CD4-positive, alpha-beta T cell (primary cell): ENCODE measurements around the gene DCPS. TPM values are rescaled to one million over a fixed set of nuclear protein-coding genes. Genes with fewer than 3 reads are reported as not detected.

Source experiments
- ATAC-seq: fragments of 200-7000 bp; cut with Tn5 transposase; one replicate; pipeline ENCODE4 v1.10.0; 2022; ENCODE audit warnings: mild to moderate bottlenecking; ENCODE audit not compliant: poor library complexity
- CTCF ChIA-PET: fragments of 350-600 bp; sonication (Branson Sonifier 250); formaldehyde crosslinking; loops from one replicate; lab custom pipeline; 2021; ENCODE audit warnings: antibody characterized with exemption, inconsistent platforms; lab: Charles Lee
- POLR2A ChIA-PET: fragments of 350-600 bp; sonication (Branson Sonifier 250); formaldehyde crosslinking; loops from one replicate; lab custom pipeline; 2021; ENCODE audit warnings: antibody characterized with exemption, inconsistent platforms; lab: Charles Lee
- DNase-seq, 14 experiments: peaks; one replicate each; pipeline ENCODE4 v3.0.0-alpha.2; 2013 to 2020; ENCODE audit warnings: mixed read lengths in 2 of 14
- H3K27ac ChIP-seq, 2 donors: one replicate each; pipeline versions ENCODE4 v1.5.1 to v1.7.0; 2013; ENCODE audit warnings: low read length in 2 of 2, low read depth in 1 of 2, mild to moderate bottlenecking in 1 of 2
- H3K27me3 ChIP-seq, 2 experiments: 1 replicate in 1 of 2; 2 replicates in 1 of 2; pipeline versions ENCODE4 v1.6.1 to v1.7.0; 2013; ENCODE audit warnings: low read length in 2 of 2, control low read depth in 1 of 2, mild to moderate bottlenecking in 1 of 2, moderate library complexity in 1 of 2; ENCODE audit not compliant: insufficient read depth in 2 of 2, control insufficient read depth in 1 of 2
- H3K36me3 ChIP-seq: one replicate; pipeline ENCODE4 v1.6.1; 2013; ENCODE audit warnings: low read length, control low read depth; ENCODE audit not compliant: insufficient read depth
- H3K4me1 ChIP-seq: one replicate; pipeline ENCODE4 v1.6.1; 2013; ENCODE audit warnings: low read length, control low read depth; ENCODE audit not compliant: insufficient read depth
- H3K4me3 ChIP-seq: one replicate; pipeline ENCODE4 v1.5.1; 2013; ENCODE audit warnings: mild to moderate bottlenecking, low read length, moderate library complexity
- H3K9me3 ChIP-seq, 2 experiments: 1 replicate in 1 of 2; 2 replicates in 1 of 2; pipeline versions ENCODE4 v1.6.1 to v1.7.0; 2013; ENCODE audit warnings: low read length in 2 of 2, mild to moderate bottlenecking in 2 of 2, control low read depth in 1 of 2, moderate library complexity in 1 of 2; ENCODE audit not compliant: control insufficient read depth in 1 of 2, insufficient read depth in 1 of 2
- H3K27ac Mint-ChIP-seq: one replicate; pipeline ENCODE4 v1.8.0; 2020; ENCODE audit warnings: mixed read lengths
- H3K27me3 Mint-ChIP-seq: one replicate; pipeline ENCODE4 v1.8.0; 2021; ENCODE audit warnings: mixed read lengths
- H3K36me3 Mint-ChIP-seq: one replicate; pipeline ENCODE4 v1.8.0; 2021; ENCODE audit warnings: low read depth, mixed read lengths
- H3K4me1 Mint-ChIP-seq: one replicate; pipeline ENCODE4 v1.8.0; 2021; ENCODE audit warnings: low read depth, mixed read lengths
- H3K4me3 Mint-ChIP-seq: one replicate; pipeline ENCODE4 v1.8.0; 2020; ENCODE audit warnings: mild to moderate bottlenecking, mixed read lengths
- H3K9me3 Mint-ChIP-seq: one replicate; pipeline ENCODE4 v1.8.0; 2020; ENCODE audit warnings: mixed read lengths
- intact Hi-C, 2 experiments: fragments of 100-400 bp; cut with DNase I in 1 of 2; cut with micrococcal nuclease in 1 of 2; formaldehyde crosslinking; loops; one replicate each; pipeline versions ENCODE4 v1.15.1 to v1.9.0; 2023 to 2025; cut with DNase I, micrococcal nuclease
- total RNA-seq, 174 experiments: library from RNA in 2 of 174; stranded (reverse) in 2 of 174; gene quantifications; one replicate each; pipeline ENCODE4 v1.2.3 and lab custom pipeline; 2021 to 2026
- TF ChIP-seq, protein P1 (sequence below): fragments of 200-600 bp; IDR thresholded peaks from one replicate; pipeline ENCODE4 v1.8.0; 2022; ENCODE audit warnings: antibody characterized with exemption, mild to moderate bottlenecking

DCPS gene
- total RNA-seq, 2 experiments from 2014 or later = 6.2 to 6.3 TPM

DNA sequence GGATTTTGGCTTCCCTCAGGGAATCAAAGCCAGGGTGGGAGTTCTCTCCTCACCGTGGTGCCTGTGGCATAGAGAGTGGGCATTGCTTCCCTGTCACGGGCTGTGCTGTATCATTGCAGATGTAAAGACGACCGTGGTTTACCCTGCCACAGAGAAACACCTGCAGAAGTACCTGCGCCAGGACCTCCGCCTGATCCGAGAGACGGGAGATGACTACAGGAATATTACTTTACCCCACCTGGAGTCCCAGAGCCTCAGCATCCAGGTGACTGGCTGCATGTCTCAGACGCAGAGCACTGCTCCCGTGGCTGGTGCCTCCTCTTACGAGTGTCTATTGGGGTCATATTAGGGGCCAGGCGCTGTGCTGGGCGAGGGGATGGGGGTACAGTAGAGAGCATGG is 27.4 kb downstream of the DCPS start:
- H3K4me3 ChIP-seq = no peak overlapping the region
- ATAC-seq = no peak
- TF ChIP-seq, protein P1, sequence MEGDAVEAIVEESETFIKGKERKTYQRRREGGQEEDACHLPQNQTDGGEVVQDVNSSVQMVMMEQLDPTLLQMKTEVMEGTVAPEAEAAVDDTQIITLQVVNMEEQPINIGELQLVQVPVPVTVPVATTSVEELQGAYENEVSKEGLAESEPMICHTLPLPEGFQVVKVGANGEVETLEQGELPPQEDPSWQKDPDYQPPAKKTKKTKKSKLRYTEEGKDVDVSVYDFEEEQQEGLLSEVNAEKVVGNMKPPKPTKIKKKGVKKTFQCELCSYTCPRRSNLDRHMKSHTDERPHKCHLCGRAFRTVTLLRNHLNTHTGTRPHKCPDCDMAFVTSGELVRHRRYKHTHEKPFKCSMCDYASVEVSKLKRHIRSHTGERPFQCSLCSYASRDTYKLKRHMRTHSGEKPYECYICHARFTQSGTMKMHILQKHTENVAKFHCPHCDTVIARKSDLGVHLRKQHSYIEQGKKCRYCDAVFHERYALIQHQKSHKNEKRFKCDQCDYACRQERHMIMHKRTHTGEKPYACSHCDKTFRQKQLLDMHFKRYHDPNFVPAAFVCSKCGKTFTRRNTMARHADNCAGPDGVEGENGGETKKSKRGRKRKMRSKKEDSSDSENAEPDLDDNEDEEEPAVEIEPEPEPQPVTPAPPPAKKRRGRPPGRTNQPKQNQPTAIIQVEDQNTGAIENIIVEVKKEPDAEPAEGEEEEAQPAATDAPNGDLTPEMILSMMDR = no peak
- Mint-ChIP-seq H3K4me1 (peaks cover 14% of the 10 kb centered on the region), H3K4me3 (no peak overlapping the region), H3K27ac (no peak overlapping the region), H3K9me3 (no peaks in the 10 kb centered on the region), H3K36me3 (peaks cover 74% of the 10 kb centered on the region), H3K27me3 (no peaks in the 10 kb centered on the region)
- intact Hi-C loops = no loop called here
- no peaks in the 10 kb centered on the region for H3K4me1 ChIP-seq
- DNase-seq = no peak
- no peaks in the 10 kb centered on the region for H3K9me3 ChIP-seq
- no peak overlapping the region for H3K27ac ChIP-seq
- H3K27me3 ChIP-seq = no peaks in the 10 kb centered on the region
- CTCF ChIA-PET = no interaction called here
- POLR2A ChIA-PET = no interaction called here
- H3K36me3 ChIP-seq = peaks cover 41% of the 10 kb centered on the region

DNA sequence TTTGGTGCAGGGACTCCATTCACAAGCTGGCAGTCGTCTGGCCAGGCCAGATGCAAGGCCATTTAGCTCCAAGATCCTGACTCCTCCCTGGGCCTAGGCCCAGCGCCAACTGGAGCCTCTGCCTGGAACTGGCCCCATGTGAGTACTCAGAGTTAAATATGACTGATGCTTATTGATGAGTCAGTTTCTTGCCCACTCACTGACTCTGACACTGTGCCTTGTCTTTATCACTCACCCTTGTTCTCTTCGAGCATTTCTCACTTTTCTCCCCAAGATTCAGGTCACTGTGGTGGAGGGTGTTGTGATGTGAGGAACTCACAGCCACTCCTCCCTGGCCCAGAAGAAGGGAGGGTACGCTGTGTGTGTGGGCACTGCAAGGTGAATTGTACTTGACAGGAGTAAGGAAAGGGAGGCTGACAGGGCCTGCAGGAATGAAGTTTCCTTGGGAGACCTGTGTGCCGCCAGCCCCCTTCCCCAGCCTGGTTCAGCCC is 28.4 kb downstream of the DCPS start:
- peaks cover 11% of the 10 kb centered on the region for H3K4me1 Mint-ChIP-seq
- no peak overlapping the region for H3K27ac Mint-ChIP-seq
- Histone ChIP-seq H3K4me3 (no peak overlapping the region), H3K27ac (no peak overlapping the region), H3K36me3 (peaks cover 49% of the 10 kb centered on the region), H3K9me3 (no peaks in the 10 kb centered on the region), H3K27me3 (no peaks in the 10 kb centered on the region), H3K4me1 (peaks cover 3% of the 10 kb centered on the region)
- H3K27me3 Mint-ChIP-seq = no peaks in the 10 kb centered on the region
- ATAC-seq = no peak
- H3K4me3 Mint-ChIP-seq = no peak overlapping the region
- no peaks in the 10 kb centered on the region for H3K9me3 Mint-ChIP-seq
- intact Hi-C loops = no loop called here
- TF ChIP-seq, protein P1 = no peak
- H3K36me3 Mint-ChIP-seq = peaks cover 76% of the 10 kb centered on the region
- ChIA-PET CTCF (no interaction called here), POLR2A (no interaction called here)
- DNase-seq = peak in 1 of 14 experiments; percentile 62

DNA sequence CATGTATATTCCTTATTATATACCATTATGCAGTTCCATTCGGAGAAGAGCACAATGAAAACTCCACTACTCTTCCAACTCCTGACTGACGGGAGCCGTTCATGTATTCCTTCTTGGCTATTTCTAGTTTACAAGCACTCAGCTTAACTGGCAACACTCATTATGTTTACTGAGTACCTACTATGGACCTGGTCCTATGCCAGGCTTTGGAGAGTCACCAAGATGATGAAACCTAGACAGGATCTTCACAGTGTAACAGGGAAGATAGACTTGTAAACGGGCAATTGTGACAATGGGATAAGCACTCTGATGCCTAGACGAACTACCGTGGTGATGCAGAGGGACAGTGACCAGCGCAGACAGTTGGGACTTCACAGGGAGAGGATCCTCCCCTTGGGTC is 29.3 kb downstream of the DCPS start:
- intact Hi-C loops = no loop called here
- Histone ChIP-seq H3K27me3 (no peaks in the 10 kb centered on the region), H3K36me3 (peaks cover 55% of the 10 kb centered on the region), H3K4me3 (no peak overlapping the region), H3K9me3 (no peaks in the 10 kb centered on the region), H3K27ac (no peak overlapping the region), H3K4me1 (peaks cover 3% of the 10 kb centered on the region)
- no peak for ATAC-seq
- CTCF ChIA-PET = no interaction called here
- DNase-seq = no peak
- Mint-ChIP-seq H3K27ac (no peak overlapping the region), H3K4me1 (peaks cover 5% of the 10 kb centered on the region), H3K4me3 (no peak overlapping the region), H3K36me3 (peaks cover 73% of the 10 kb centered on the region), H3K27me3 (no peaks in the 10 kb centered on the region), H3K9me3 (no peaks in the 10 kb centered on the region)
- TF ChIP-seq, protein P1 = no peak
- POLR2A ChIA-PET = no interaction called here
